Testis (tissue), 2 donors: Measurements from ENCODE around the gene IDNK.
A peak's percentile ranks its signal among the peaks of the same experiment; 100 is the strongest.

Source experiments
- CTCF ChIP-seq, 3 experiments: fragments of 450-650 bp in 2 of 3; fragments of 200-600 bp in 1 of 3; sonication (generic) in 1 of 3; IDR thresholded peaks; one replicate each; pipeline ENCODE4 v1.5.1; 2016 to 2019; ENCODE audit warnings: antibody characterized with exemption in 3 of 3, mild to moderate bottlenecking in 2 of 3, moderate library complexity in 1 of 3
- POLR2A ChIP-seq: fragments of 450-650 bp; IDR thresholded peaks from one replicate; pipeline ENCODE4 v1.6.1; 2017; ENCODE audit warnings: antibody characterized with exemption, mild to moderate bottlenecking, moderate library complexity

DNA sequence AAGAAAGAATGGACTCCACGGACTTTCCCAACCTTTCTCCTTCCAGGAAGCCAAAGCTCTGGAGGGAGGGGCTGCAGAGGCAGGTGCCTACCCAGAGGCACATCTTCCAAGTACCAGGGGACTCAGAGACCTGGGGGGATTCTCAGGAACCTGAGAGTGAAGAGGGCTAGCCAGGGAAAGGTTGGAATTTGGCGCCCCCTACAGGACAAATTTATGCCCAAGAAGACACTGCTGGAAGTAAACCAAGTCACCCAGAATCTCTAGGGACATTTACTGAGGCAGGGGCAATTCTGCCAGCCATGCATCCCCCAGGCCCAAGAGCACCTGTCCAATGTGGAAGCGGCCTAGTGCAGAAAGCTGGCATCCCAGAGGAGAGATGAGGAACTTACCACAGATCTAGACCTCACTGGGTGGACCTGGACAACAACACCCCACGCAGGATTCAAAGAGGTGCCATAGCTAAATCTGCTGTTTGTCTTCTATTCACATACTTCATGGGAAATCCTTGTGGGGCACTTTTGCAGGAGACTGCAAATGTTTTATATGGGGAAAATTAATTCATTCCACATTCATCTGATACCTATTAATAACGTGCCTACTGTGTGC is 25.9 kb upstream of the IDNK start:
- TF ChIP-seq CTCF (IDR thresholded peaks at IDR 0.05) (peak; percentile 37 to 84 (median 48)), POLR2A (no peak)
